WTC11 (cell line): ENCODE measurements around the gene UQCRFS1. TPM values are rescaled to one million over a fixed set of nuclear protein-coding genes. Genes with fewer than 3 reads are reported as not detected.
A peak's percentile ranks its signal among the peaks of the same experiment; 100 is the strongest.

Source experiments
- ATAC-seq: fragments of 200-7000 bp; cut with Tn5 transposase; 2 replicates; pipeline ENCODE4 v1.10.0; 2021; ENCODE audit warnings: mild to moderate bottlenecking, moderate library complexity
- Bru-seq: library from RNA; stranded (reverse); fragments of 400-500 nt; gene quantifications from one replicate; lab custom pipeline; 2021; lab: Mats Ljungman, UMichigan
- CTCF ChIA-PET: fragments of 300-600 bp; sonication (Branson Sonifier 250); formaldehyde crosslinking; loops from one replicate; lab custom pipeline; 2021; ENCODE audit warnings: antibody characterized with exemption; lab: Charles Lee
- POLR2A ChIA-PET: fragments of 350-600 bp; sonication (Branson Sonifier 250); formaldehyde crosslinking; loops from one replicate; lab custom pipeline; 2021; ENCODE audit warnings: antibody characterized with exemption; lab: Charles Lee
- DNase-seq: peaks from one replicate; pipeline ENCODE4 v3.0.0; 2021; ENCODE audit warnings: low spot score
- H3K27ac Mint-ChIP-seq: 2 replicates; pipeline ENCODE4 v1.8.0; 2021; ENCODE audit warnings: mixed read lengths
- H3K27me3 Mint-ChIP-seq: 2 replicates; pipeline ENCODE4 v1.8.0; 2021; ENCODE audit warnings: low read depth, mild to moderate bottlenecking, moderate library complexity, mixed read lengths
- H3K36me3 Mint-ChIP-seq: 2 replicates; pipeline ENCODE4 v1.8.0; 2021; ENCODE audit warnings: mixed read lengths
- H3K4me1 Mint-ChIP-seq: 2 replicates; pipeline ENCODE4 v1.8.0; 2022; ENCODE audit warnings: mixed read lengths
- H3K4me3 Mint-ChIP-seq: 2 replicates; pipeline ENCODE4 v1.8.0; 2021; ENCODE audit warnings: mild to moderate bottlenecking, moderate library complexity, mixed read lengths
- H3K9me3 Mint-ChIP-seq: 2 replicates; pipeline ENCODE4 v1.8.0; 2021; ENCODE audit warnings: mixed read lengths
- ATF1 ChIP-seq: sonication (generic); formaldehyde crosslinking; IDR thresholded peaks from 2 replicates; pipeline ENCODE4 v1.8.1; 2023; ENCODE audit warnings: mild to moderate bottlenecking, moderate library complexity, missing genetic modification reagents
- CREM ChIP-seq: sonication (generic); formaldehyde crosslinking; IDR thresholded peaks from 2 replicates; pipeline ENCODE4 v1.8.1; 2022; ENCODE audit warnings: mild to moderate bottlenecking, missing genetic modification reagents, moderate library complexity
- E2F4 ChIP-seq: sonication (generic); formaldehyde crosslinking; IDR thresholded peaks from 2 replicates; pipeline ENCODE4 v1.8.1; 2022; ENCODE audit warnings: low read depth, mild to moderate bottlenecking, moderate library complexity, missing genetic modification reagents, borderline replicate concordance
- ELF4 ChIP-seq: sonication (generic); formaldehyde crosslinking; IDR thresholded peaks from 2 replicates; pipeline ENCODE4 v1.8.1; 2022; ENCODE audit warnings: low read depth, mild to moderate bottlenecking, moderate library complexity, missing genetic modification reagents
- ETV6 ChIP-seq: sonication (generic); formaldehyde crosslinking; IDR thresholded peaks from 2 replicates; pipeline ENCODE4 v1.8.1; 2022; ENCODE audit warnings: mild to moderate bottlenecking, missing genetic modification reagents
- FOXK1 ChIP-seq: sonication (generic); formaldehyde crosslinking; IDR thresholded peaks from 2 replicates; pipeline ENCODE4 v1.8.0; 2022; ENCODE audit warnings: mild to moderate bottlenecking, moderate library complexity, missing genetic modification reagents
- FOXP1 ChIP-seq: sonication (generic); formaldehyde crosslinking; IDR thresholded peaks from 2 replicates; pipeline ENCODE4 v1.8.0; 2022; ENCODE audit warnings: missing genetic modification reagents, mild to moderate bottlenecking, moderate library complexity, borderline replicate concordance
- FOXP4 ChIP-seq: sonication (generic); formaldehyde crosslinking; IDR thresholded peaks from 2 replicates; pipeline ENCODE4 v1.8.0; 2022; ENCODE audit warnings: mild to moderate bottlenecking, missing genetic modification reagents
- GTF2I ChIP-seq: fragments of 250-450 bp; sonication (Bioruptor Pico); conservative IDR thresholded peaks from 2 replicates; pipeline ENCODE4 v1.4.0; 2021; ENCODE audit warnings: mild to moderate bottlenecking
- MAX ChIP-seq: sonication (generic); formaldehyde crosslinking; IDR thresholded peaks from 2 replicates; pipeline ENCODE4 v1.8.0; 2022; ENCODE audit warnings: mild to moderate bottlenecking, missing genetic modification reagents
- MYBL2 ChIP-seq: sonication (generic); formaldehyde crosslinking; IDR thresholded peaks from 2 replicates; pipeline ENCODE4 v1.8.1; 2023; ENCODE audit warnings: mild to moderate bottlenecking, moderate library complexity, missing genetic modification reagents
- PREB ChIP-seq: sonication (generic); formaldehyde crosslinking; IDR thresholded peaks from 2 replicates; pipeline ENCODE4 v1.8.1; 2022; ENCODE audit warnings: mild to moderate bottlenecking, missing genetic modification reagents, moderate library complexity, borderline replicate concordance
- RELA ChIP-seq: sonication (generic); formaldehyde crosslinking; IDR thresholded peaks from 2 replicates; pipeline ENCODE4 v1.8.1; 2022; ENCODE audit warnings: missing genetic modification reagents, mild to moderate bottlenecking, borderline replicate concordance
- SP1 ChIP-seq: sonication (generic); formaldehyde crosslinking; conservative IDR thresholded peaks from 2 replicates; pipeline ENCODE4 v1.8.1; 2022; ENCODE audit warnings: missing genetic modification reagents
- ZBTB21 ChIP-seq: sonication (generic); formaldehyde crosslinking; IDR thresholded peaks from 2 replicates; pipeline ENCODE4 v1.8.1; 2023; ENCODE audit warnings: mild to moderate bottlenecking, missing genetic modification reagents, borderline replicate concordance
- ZNF232 ChIP-seq: sonication (generic); formaldehyde crosslinking; IDR thresholded peaks from 2 replicates; pipeline ENCODE4 v1.8.0; 2022; ENCODE audit warnings: mild to moderate bottlenecking, missing genetic modification reagents
- ZNF317 ChIP-seq: sonication (generic); formaldehyde crosslinking; IDR thresholded peaks from 2 replicates; pipeline ENCODE4 v1.8.1; 2023; ENCODE audit warnings: low read depth, mild to moderate bottlenecking, moderate library complexity, missing genetic modification reagents, borderline replicate concordance
- ZNF416 ChIP-seq: fragments of 250-450 bp; sonication (Bioruptor Pico); IDR thresholded peaks from 2 replicates; pipeline ENCODE4 v1.9.0; 2021; ENCODE audit warnings: mild to moderate bottlenecking, inconsistent platforms
- long read RNA-seq, 3 experiments: library from RNA in 1 of 3; library from capped mRNA in 1 of 3; library from polyadenylated mRNA in 1 of 3; unstranded in 2 of 3; stranded (forward) in 1 of 3; transcript quantifications; one replicate each; pipeline ENCODE4 v2.0.0, GENCODE V29; 2021
- total RNA-seq: library from RNA; stranded (reverse); gene quantifications from 3 replicates; pipeline ENCODE4 v1.2.3, GENCODE V29; 2021
- TF ChIP-seq, protein P1 (sequence below): sonication (generic); formaldehyde crosslinking; IDR thresholded peaks from 2 replicates; pipeline ENCODE4 v1.8.1; 2023; ENCODE audit warnings: mild to moderate bottlenecking, missing genetic modification reagents, moderate library complexity
- TF ChIP-seq, protein P2 (sequence below): sonication (generic); formaldehyde crosslinking; conservative IDR thresholded peaks from 2 replicates; pipeline ENCODE4 v1.8.1; 2023; ENCODE audit warnings: mild to moderate bottlenecking, low read depth, missing genetic modification reagents, moderate library complexity
- TF ChIP-seq, protein P3 (sequence below): sonication (generic); formaldehyde crosslinking; IDR thresholded peaks from 2 replicates; pipeline ENCODE4 v1.8.0; 2022; ENCODE audit warnings: mild to moderate bottlenecking, missing genetic modification reagents
- TF ChIP-seq, protein P4 (sequence below): sonication (generic); formaldehyde crosslinking; IDR thresholded peaks from 2 replicates; pipeline ENCODE4 v1.8.0; 2022; ENCODE audit warnings: mild to moderate bottlenecking, missing genetic modification reagents

Gene UQCRFS1
- total RNA-seq (55.1 to 58.2 TPM (median 55.5 TPM) in 3 replicates), Bru-seq, nascent RNA (percentile 96 among the genes with signal in this experiment)
- long read RNA-seq, experiment 1, transcript UQCRFS1-201 (2 exons, 3,475 nt): major isoform, 714 of 719 reads
- long read RNA-seq, experiment 1, partial matches to known transcripts: 0 of 719 reads
- long read RNA-seq, experiment 1, other reads (novel, unspliced or antisense): 5 of 719 reads
- long read RNA-seq, experiment 2, transcript UQCRFS1-201 (2 exons, 3,475 nt): major isoform, 342 of 376 reads
- long read RNA-seq, experiment 2, partial matches to known transcripts: 0 of 376 reads
- long read RNA-seq, experiment 2, other reads (novel, unspliced or antisense): 34 of 376 reads
- long read RNA-seq, experiment 3, partial matches to known transcripts: 0 of 12 reads
- long read RNA-seq, experiment 3, other reads (novel, unspliced or antisense): 11 of 12 reads

GRCh38 chr19:29212648-29213573 is at the start of gene UQCRFS1:
UQCRFS1 (minus strand) TSS chr19:29213151; CDS start chr19:29213118, 33 bp downstream.
- peak; percentile 98 for DNase-seq
- POLR2A ChIA-PET: no interaction called here
- H3K27ac Mint-ChIP-seq: peak within 1 kb of the TSS; percentile 98
- peaks cover 24% of the 10 kb centered on the region for H3K36me3 Mint-ChIP-seq
- H3K4me1 Mint-ChIP-seq: peaks cover 58% of the 10 kb centered on the region
- H3K27me3 Mint-ChIP-seq: no peaks in the 10 kb centered on the region
- CTCF ChIA-PET: interaction anchor here (1.0 kb wide), 2 partner anchors 11 to 50 kb away, joined by 3 to 4 read pairs; no protein-coding TSS in a partner anchor
- peak; percentile 97 for ATAC-seq
- H3K9me3 Mint-ChIP-seq: peaks cover 5% of the 10 kb centered on the region
- peak within 1 kb of the TSS; percentile 98 for H3K4me3 Mint-ChIP-seq
- TF ChIP-seq ZBTB21: 0 out of 2 replicates have a peak, but pooled peaks have one; percentile 87
- TF ChIP-seq MYBL2: peak; percentile 92
- TF ChIP-seq E2F4 (CRISPR knock-in tag): 0 out of 2 replicates have a peak, but pooled peaks have one; percentile 60
- TF ChIP-seq ETV6 (CRISPR knock-in tag): 0 out of 2 replicates have a peak, but pooled peaks have one; percentile 46
- peak; percentile 60; the same call in 1 of the 2 replicates for TF ChIP-seq FOXP4
- peak; percentile 63; the same call in 1 of the 2 replicates for TF ChIP-seq MAX (CRISPR knock-in tag)
- TF ChIP-seq ZNF232: 0 out of 2 replicates have a peak, but pooled peaks have one; percentile 13
- TF ChIP-seq FOXP1: peak; percentile 76; the same call in 1 of the 2 replicates
- TF ChIP-seq PREB (CRISPR knock-in tag): no peak
- TF ChIP-seq ZNF416 (CRISPR knock-in tag): no peak
- peak; percentile 49; the same call in 1 of the 2 replicates for TF ChIP-seq ELF4 (CRISPR knock-in tag)
- peak; percentile 84; the same call in 1 of the 2 replicates for TF ChIP-seq FOXK1 (CRISPR knock-in tag)
- TF ChIP-seq, protein P1, sequence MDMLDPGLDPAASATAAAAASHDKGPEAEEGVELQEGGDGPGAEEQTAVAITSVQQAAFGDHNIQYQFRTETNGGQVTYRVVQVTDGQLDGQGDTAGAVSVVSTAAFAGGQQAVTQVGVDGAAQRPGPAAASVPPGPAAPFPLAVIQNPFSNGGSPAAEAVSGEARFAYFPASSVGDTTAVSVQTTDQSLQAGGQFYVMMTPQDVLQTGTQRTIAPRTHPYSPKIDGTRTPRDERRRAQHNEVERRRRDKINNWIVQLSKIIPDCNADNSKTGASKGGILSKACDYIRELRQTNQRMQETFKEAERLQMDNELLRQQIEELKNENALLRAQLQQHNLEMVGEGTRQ (CRISPR knock-in tag): peak; percentile 78
- TF ChIP-seq ZNF317 (CRISPR knock-in tag): no peak
- peak; percentile 90; the same call in 1 of the 2 replicates for TF ChIP-seq CREM (CRISPR knock-in tag)
- no peak for TF ChIP-seq GTF2I (CRISPR knock-in tag)
- TF ChIP-seq, protein P2, sequence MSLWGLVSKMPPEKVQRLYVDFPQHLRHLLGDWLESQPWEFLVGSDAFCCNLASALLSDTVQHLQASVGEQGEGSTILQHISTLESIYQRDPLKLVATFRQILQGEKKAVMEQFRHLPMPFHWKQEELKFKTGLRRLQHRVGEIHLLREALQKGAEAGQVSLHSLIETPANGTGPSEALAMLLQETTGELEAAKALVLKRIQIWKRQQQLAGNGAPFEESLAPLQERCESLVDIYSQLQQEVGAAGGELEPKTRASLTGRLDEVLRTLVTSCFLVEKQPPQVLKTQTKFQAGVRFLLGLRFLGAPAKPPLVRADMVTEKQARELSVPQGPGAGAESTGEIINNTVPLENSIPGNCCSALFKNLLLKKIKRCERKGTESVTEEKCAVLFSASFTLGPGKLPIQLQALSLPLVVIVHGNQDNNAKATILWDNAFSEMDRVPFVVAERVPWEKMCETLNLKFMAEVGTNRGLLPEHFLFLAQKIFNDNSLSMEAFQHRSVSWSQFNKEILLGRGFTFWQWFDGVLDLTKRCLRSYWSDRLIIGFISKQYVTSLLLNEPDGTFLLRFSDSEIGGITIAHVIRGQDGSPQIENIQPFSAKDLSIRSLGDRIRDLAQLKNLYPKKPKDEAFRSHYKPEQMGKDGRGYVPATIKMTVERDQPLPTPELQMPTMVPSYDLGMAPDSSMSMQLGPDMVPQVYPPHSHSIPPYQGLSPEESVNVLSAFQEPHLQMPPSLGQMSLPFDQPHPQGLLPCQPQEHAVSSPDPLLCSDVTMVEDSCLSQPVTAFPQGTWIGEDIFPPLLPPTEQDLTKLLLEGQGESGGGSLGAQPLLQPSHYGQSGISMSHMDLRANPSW (CRISPR knock-in tag): no peak
- TF ChIP-seq RELA (CRISPR knock-in tag): no peak
- TF ChIP-seq, protein P3, sequence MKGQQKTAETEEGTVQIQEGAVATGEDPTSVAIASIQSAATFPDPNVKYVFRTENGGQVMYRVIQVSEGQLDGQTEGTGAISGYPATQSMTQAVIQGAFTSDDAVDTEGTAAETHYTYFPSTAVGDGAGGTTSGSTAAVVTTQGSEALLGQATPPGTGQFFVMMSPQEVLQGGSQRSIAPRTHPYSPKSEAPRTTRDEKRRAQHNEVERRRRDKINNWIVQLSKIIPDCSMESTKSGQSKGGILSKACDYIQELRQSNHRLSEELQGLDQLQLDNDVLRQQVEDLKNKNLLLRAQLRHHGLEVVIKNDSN (CRISPR knock-in tag): peak; percentile 30; the same call in 1 of the 2 replicates
- TF ChIP-seq, protein P4, sequence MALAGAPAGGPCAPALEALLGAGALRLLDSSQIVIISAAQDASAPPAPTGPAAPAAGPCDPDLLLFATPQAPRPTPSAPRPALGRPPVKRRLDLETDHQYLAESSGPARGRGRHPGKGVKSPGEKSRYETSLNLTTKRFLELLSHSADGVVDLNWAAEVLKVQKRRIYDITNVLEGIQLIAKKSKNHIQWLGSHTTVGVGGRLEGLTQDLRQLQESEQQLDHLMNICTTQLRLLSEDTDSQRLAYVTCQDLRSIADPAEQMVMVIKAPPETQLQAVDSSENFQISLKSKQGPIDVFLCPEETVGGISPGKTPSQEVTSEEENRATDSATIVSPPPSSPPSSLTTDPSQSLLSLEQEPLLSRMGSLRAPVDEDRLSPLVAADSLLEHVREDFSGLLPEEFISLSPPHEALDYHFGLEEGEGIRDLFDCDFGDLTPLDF (CRISPR knock-in tag): no peak
- TF ChIP-seq SP1: peak; percentile 79
- no peak for TF ChIP-seq ATF1
